HepG2 (cell line): ENCODE measurements around the gene CLIC4. TPM values are rescaled to one million over a fixed set of nuclear protein-coding genes. Genes with fewer than 3 reads are reported as not detected.

Experiments used
- ATAC-seq: fragments of 200-7000 bp; cut with Tn5 transposase; 3 replicates; pipeline ENCODE4 v1.9.1; 2020; ENCODE audit warnings: mild to moderate bottlenecking, moderate library complexity
- BruUV-seq: library from RNA; stranded (reverse); fragments of 400-500 nt; replicated peaks from 2 replicates; lab custom pipeline; 2021; lab: Mats Ljungman, UMichigan
- CTCF ChIA-PET: fragments of 300-600 bp; formaldehyde crosslinking; extraction: SDS; loops from one replicate; lab custom pipeline; 2021; ENCODE audit warnings: low total read pairs, inconsistent platforms, low intra/inter-chr PET ratio; lab: Yijun Ruan, JAX
- POLR2A ChIA-PET: fragments of 350-600 bp; sonication (Branson Sonifier 250); formaldehyde crosslinking; loops from one replicate; lab custom pipeline; 2020; ENCODE audit warnings: antibody characterized with exemption, inconsistent platforms; lab: Yijun Ruan, JAX
- DNase-seq: peaks from one replicate; pipeline ENCODE4 v3.0.0-alpha.2; 2015; ENCODE audit warnings: low spot score
- FAIRE-seq: peaks from 3 replicates; lab custom pipeline; 2011; peaks lifted over from hg19 to GRCh38; lab: Jason Lieb, UNC
- H2AFZ ChIP-seq: one replicate; pipeline ENCODE4 v1.6.1; 2011; ENCODE audit warnings: low read length, inconsistent platforms
- H3K27ac ChIP-seq: fragments of 300-600 bp; 3 replicates; pipeline ENCODE4 v1.8.0; 2011; ENCODE audit warnings: mixed run types, mild to moderate bottlenecking, mixed read lengths, low read length, inconsistent platforms; ENCODE audit not compliant: insufficient read depth; ENCODE audit errors: extremely low read length
- H3K27me3 ChIP-seq, 2 experiments: fragments of 200-600 bp in 1 of 2; 2 replicates in 1 of 2; 3 replicates in 1 of 2; pipeline versions ENCODE4 v1.6.0 to v1.8.0; 2011; ENCODE audit warnings: low read length in 2 of 2, mild to moderate bottlenecking in 2 of 2, moderate library complexity in 2 of 2, inconsistent platforms in 1 of 2; ENCODE audit not compliant: insufficient read depth in 2 of 2, control insufficient read depth in 1 of 2
- H3K36me3 ChIP-seq, 2 experiments: fragments of 200-600 bp in 1 of 2; replicated peaks in 1 of 2; 2 replicates in 1 of 2; 3 replicates in 1 of 2; pipeline versions ENCODE4 v1.5.1 to v1.8.0; 2011; ENCODE audit warnings: low read length in 2 of 2, inconsistent platforms in 1 of 2; ENCODE audit not compliant: insufficient read depth in 2 of 2, control insufficient read depth in 1 of 2
- H3K4me1 ChIP-seq: 2 replicates; pipeline ENCODE4 v1.5.1; 2012; ENCODE audit warnings: low read length, inconsistent platforms; ENCODE audit not compliant: insufficient read depth
- H3K4me2 ChIP-seq: 2 replicates; pipeline ENCODE4 v1.6.0; 2011; ENCODE audit warnings: low read depth, low read length, inconsistent platforms
- H3K4me3 ChIP-seq, 3 experiments: fragments of 200-600 bp in 1 of 3; sonication (generic), shearing (Covaris generic) in 1 of 3; replicated peaks in 1 of 3; 2 replicates each; pipeline ENCODE4 v1.5.1; 2011 to 2016; ENCODE audit warnings: low read length in 3 of 3, inconsistent platforms in 2 of 3, low read depth in 2 of 3, mild to moderate bottlenecking in 2 of 3, control low read depth in 1 of 3, mixed read lengths in 1 of 3; ENCODE audit not compliant: insufficient read depth in 1 of 3
- H3K79me2 ChIP-seq: one replicate; pipeline ENCODE4 v1.6.1; 2011; ENCODE audit warnings: low read length, inconsistent platforms; ENCODE audit not compliant: insufficient read depth
- H3K9ac ChIP-seq: 2 replicates; pipeline ENCODE4 v1.6.0; 2011; ENCODE audit warnings: mild to moderate bottlenecking, low read depth, low read length, inconsistent platforms; ENCODE audit not compliant: insufficient read depth
- H3K9me3 ChIP-seq: 2 replicates; pipeline ENCODE4 v1.5.1; 2012; ENCODE audit warnings: mild to moderate bottlenecking, low read length
- H4K20me1 ChIP-seq: 2 replicates; pipeline ENCODE4 v1.6.0; 2011; ENCODE audit warnings: inconsistent platforms, mild to moderate bottlenecking, low read length, moderate library complexity; ENCODE audit not compliant: insufficient read depth
- KLF6 ChIP-seq: IDR thresholded peaks from 2 replicates; pipeline ENCODE4 v1.8.0; 2016; ENCODE audit warnings: missing biosample characterization, missing genetic modification reagents
- LCORL ChIP-seq, 2 experiments: fragments of 450-650 bp in 1 of 2; sonication (generic) in 1 of 2; formaldehyde crosslinking in 1 of 2; IDR thresholded peaks; 2 replicates each; pipeline versions ENCODE4 v1.5.0 to v1.6.1; 2017 to 2020; ENCODE audit warnings: antibody characterized with exemption in 1 of 2, missing genetic modification reagents in 1 of 2
- MAFG ChIP-seq: sonication (generic); formaldehyde crosslinking; IDR thresholded peaks from 2 replicates; pipeline ENCODE4 v1.5.1; 2020; ENCODE audit warnings: mild to moderate bottlenecking, missing genetic modification reagents
- PAX8 ChIP-seq: sonication (generic); formaldehyde crosslinking; IDR thresholded peaks from 2 replicates; pipeline ENCODE4 v1.8.0; 2022; ENCODE audit warnings: mild to moderate bottlenecking, missing genetic modification reagents, borderline replicate concordance
- SMARCC2 ChIP-seq: fragments of 450-650 bp; IDR thresholded peaks from 2 replicates; pipeline ENCODE4 v1.6.1; 2017; ENCODE audit warnings: antibody characterized with exemption, mild to moderate bottlenecking
- SP4 ChIP-seq: sonication (generic); formaldehyde crosslinking; IDR thresholded peaks from 2 replicates; pipeline ENCODE4 v1.8.1; 2023; ENCODE audit warnings: mild to moderate bottlenecking, missing genetic modification reagents
- ZC3H4 ChIP-seq: sonication (generic); formaldehyde crosslinking; IDR thresholded peaks from 2 replicates; pipeline ENCODE4 v1.4.0; 2020; ENCODE audit warnings: missing genetic modification reagents, borderline replicate concordance
- ZFP90 ChIP-seq: sonication (generic); formaldehyde crosslinking; IDR thresholded peaks from 2 replicates; pipeline ENCODE4 v1.8.0; 2022; ENCODE audit warnings: missing genetic modification reagents, mild to moderate bottlenecking, inconsistent platforms, borderline replicate concordance
- ZNF501 ChIP-seq: sonication (generic); formaldehyde crosslinking; IDR thresholded peaks from 2 replicates; pipeline ENCODE4 v1.5.1; 2020; ENCODE audit warnings: mild to moderate bottlenecking, moderate library complexity, missing genetic modification reagents
- WGBS: methylation state at CpG from one replicate; pipeline ENCODE4 v1.1.6; 2017; ENCODE audit warnings: low lambda C conversion rate; 5-methylcytosine and 5-hydroxymethylcytosine counted together
- in situ Hi-C: cut with HindIII; loops from 2 replicates; pipeline ENCODE4 v1.10.0; 2017; ENCODE audit warnings: low pct_unique_long_range_greater_than_20kb; ENCODE audit not compliant: extremely low pct_ligation_motif_present
- intact Hi-C: fragments of 100-400 bp; cut with micrococcal nuclease; formaldehyde crosslinking; loops from one replicate; pipeline ENCODE4 v1.10.0; 2022; ENCODE audit not compliant: unreplicated experiment
- polyA plus RNA-seq, 8 experiments: library from polyadenylated mRNA; depleted of rRNA in 3 of 8; stranded (reverse) in 7 of 8; unstranded in 1 of 8; fragments of >200 nt; fragmentation: Illumina TruSeq in 4 of 8; extraction: Trizol in 4 of 8; gene quantifications; 2 replicates each; pipeline versions ENCODE4 v1.2.1 to v1.2.3, GENCODE V29; 2011 to 2016; ENCODE audit warnings: low read depth in 4 of 8, missing spikeins in 1 of 8, mixed read lengths in 1 of 8; ENCODE audit not compliant: insufficient read depth in 1 of 8
- total RNA-seq, 5 experiments: library from RNA; depleted of rRNA; stranded (reverse); fragments of >200 nt; fragmentation: Illumina TruSeq; extraction: Trizol; gene quantifications; 2 replicates each; pipeline ENCODE4 v1.2.3, GENCODE V29; 2016; ENCODE audit warnings: low read depth in 1 of 5
- TF ChIP-seq, protein P1 (sequence below): sonication (generic); formaldehyde crosslinking; IDR thresholded peaks from 2 replicates; pipeline ENCODE4 v1.4.0; 2020; ENCODE audit warnings: missing genetic modification reagents
- TF ChIP-seq, protein P2 (sequence below): IDR thresholded peaks from 2 replicates; pipeline ENCODE4 v1.6.1; 2016; ENCODE audit warnings: missing biosample characterization, missing genetic modification reagents, low read depth

The CLIC4 gene
- total and polyA plus RNA-seq, 2 of the 13 experiments (the other 11 are each of a cell fraction or from before 2014, with no cell fraction given), result 23.3 to 77.4 TPM

DNA sequence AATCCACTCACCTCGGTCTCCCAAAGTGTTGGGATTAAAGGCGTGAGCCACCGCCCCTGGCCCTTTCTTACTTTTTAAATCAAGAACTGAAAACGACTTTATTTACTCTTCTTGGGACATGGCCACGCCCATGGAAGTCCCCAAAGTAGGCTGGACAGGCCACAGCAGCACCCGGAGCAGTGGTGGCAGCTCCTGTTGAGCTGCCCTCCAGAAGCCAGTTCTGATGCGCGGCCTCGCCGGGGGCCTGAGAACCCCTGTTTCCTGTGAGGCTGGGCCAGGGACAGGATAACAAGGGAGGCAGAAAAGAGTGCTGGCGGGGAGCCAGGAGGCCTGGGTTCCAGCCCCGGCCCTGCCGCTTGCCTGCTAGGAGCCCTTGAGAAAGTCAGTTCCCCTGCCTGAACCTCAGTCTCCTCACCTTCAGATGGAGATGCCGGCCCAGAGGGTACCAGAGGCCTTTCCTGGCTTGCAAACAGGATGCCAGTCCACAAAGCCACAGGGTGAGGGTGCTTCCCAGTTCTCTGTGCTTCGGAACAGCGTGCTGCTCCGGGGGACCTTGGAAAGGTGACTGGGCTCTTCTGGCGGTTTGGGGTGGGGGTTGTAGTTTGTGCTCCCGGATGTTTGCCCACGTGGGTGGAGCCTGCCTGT, 125.4 kb downstream of the CLIC4 start:
- no TSS peak for BruUV-seq
- DNase-seq (no peak), ATAC-seq (no peak), FAIRE-seq (no peak)
- CTCF ChIA-PET, result no interaction called here
- H2AFZ ChIP-seq, result no peak overlapping the region
- in situ Hi-C loops, result no loop called here
- peak overlapping the region in 1 of 3 experiments; percentile 22; a peak in 2 of 6 replicates for H3K4me3 ChIP-seq
- POLR2A ChIA-PET, result no interaction called here
- no peaks in the 10 kb centered on the region for H4K20me1 ChIP-seq
- TF ChIP-seq KLF6 (CRISPR knock-in tag) (no peak), SMARCC2 (no peak)
- H3K27me3 ChIP-seq, result peaks cover 6 to 52% of the 10 kb centered on the region in 2 experiments; a peak in 3 of 5 replicates
- 30% methylated on average over 16 of the region's 20 CpGs for WGBS
- H3K36me3 ChIP-seq, result no peaks in the 10 kb centered on the region
- H3K9me3 ChIP-seq, result no peaks in the 10 kb centered on the region
- no peak overlapping the region for H3K27ac ChIP-seq
- no peaks in the 10 kb centered on the region for H3K79me2 ChIP-seq
- peaks cover 61% of the 10 kb centered on the region for H3K4me1 ChIP-seq
- no peak overlapping the region for H3K9ac ChIP-seq
- peak overlapping the region; percentile 45; the same call in 1 of the 2 replicates for H3K4me2 ChIP-seq
- intact Hi-C loops, result no loop called here

DNA sequence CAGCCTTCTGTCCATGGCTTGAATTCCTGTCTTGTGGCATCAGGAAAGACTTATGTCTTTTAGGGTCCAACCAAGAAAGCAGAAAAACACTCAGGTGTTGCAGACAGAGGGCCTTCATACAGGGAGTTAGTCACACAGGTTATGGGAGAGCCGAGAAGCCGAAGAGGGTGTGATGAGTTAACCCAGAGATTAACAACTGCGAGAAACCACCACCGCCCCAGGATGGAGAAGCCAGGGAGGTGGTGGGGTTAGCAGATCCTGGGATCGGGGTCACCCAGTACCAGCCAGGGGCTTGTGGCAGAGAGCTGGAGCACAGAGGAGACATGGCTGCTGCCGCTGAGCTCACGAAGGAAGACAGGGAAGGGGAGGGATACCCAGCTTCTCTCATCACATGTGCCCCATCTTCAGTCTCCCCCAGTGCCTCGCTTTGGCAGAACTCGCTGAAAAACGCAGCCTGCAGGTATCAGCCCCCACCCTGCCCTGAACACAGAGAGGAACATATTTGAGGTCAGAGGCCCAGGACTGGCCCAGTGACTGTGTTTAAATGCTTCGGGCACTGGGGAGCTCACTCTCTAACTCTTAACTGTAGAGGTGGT, 126.2 kb downstream of the CLIC4 start:
- FAIRE-seq (no peak), ATAC-seq (no peak), DNase-seq (no peak)
- Histone ChIP-seq H3K27ac (no peak overlapping the region), H3K4me2 (peak overlapping the region; percentile 45; the same call in 1 of the 2 replicates), H3K9me3 (no peaks in the 10 kb centered on the region), H3K9ac (no peak overlapping the region), H3K79me2 (no peaks in the 10 kb centered on the region), H3K4me3 (no peak overlapping the region), H3K36me3 (no peaks in the 10 kb centered on the region), H3K4me1 (peaks cover 54% of the 10 kb centered on the region), H4K20me1 (no peaks in the 10 kb centered on the region), H2AFZ (no peak overlapping the region), H3K27me3 (peaks cover 6 to 53% of the 10 kb centered on the region in 2 experiments; a peak in 3 of 5 replicates)
- ChIA-PET CTCF (interaction anchor here (0.6 kb wide), 1 partner anchor 319 kb away, joined by 4 read pairs; no protein-coding TSS in a partner anchor), POLR2A (no interaction called here)
- 62% methylated on average over 11 of the region's 11 CpGs for WGBS
- intact Hi-C loops, result no loop called here
- in situ Hi-C loops, result no loop called here
- BruUV-seq, result no TSS peak
- TF ChIP-seq, protein P1, sequence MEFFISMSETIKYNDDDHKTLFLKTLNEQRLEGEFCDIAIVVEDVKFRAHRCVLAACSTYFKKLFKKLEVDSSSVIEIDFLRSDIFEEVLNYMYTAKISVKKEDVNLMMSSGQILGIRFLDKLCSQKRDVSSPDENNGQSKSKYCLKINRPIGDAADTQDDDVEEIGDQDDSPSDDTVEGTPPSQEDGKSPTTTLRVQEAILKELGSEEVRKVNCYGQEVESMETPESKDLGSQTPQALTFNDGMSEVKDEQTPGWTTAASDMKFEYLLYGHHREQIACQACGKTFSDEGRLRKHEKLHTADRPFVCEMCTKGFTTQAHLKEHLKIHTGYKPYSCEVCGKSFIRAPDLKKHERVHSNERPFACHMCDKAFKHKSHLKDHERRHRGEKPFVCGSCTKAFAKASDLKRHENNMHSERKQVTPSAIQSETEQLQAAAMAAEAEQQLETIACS (CRISPR knock-in tag), result no peak
- TF ChIP-seq ZNF501 (CRISPR knock-in tag), result no peak
- TF ChIP-seq ZC3H4, result no peak
- no peak for TF ChIP-seq LCORL (IDR thresholded peaks at IDR 0.05)
- no peak for TF ChIP-seq LCORL (CRISPR knock-in tag; IDR thresholded peaks at IDR 0.05)
- TF ChIP-seq, protein P2, sequence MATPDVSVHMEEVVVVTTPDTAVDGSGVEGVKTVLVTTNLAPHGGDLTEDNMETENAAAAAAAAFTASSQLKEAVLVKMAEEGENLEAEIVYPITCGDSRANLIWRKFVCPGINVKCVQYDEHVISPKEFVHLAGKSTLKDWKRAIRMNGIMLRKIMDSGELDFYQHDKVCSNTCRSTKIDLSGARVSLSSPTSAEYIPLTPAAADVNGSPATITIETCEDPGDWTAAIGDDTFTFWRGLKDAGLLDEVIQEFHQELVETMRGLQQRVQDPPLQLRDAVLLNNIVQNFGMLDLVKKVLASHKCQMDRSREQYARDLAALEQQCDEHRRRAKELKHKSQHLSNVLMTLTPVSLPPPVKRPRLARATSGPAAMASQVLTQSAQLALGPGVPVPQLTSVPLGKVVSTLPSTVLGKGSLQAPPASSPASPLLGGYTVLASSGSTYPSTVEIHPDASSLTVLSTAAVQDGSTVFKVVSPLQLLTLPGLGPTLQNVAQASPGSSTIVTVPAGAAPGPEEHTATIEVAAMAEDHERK (CRISPR knock-in tag), result no peak
- TF ChIP-seq SP4 (CRISPR knock-in tag), result no peak
- TF ChIP-seq PAX8 (CRISPR knock-in tag), result no peak
- TF ChIP-seq MAFG (CRISPR knock-in tag), result no peak
- TF ChIP-seq ZFP90 (CRISPR knock-in tag), result no peak
